Measurements from ENCODE around the gene ESYT1.
A peak's percentile ranks its signal among the peaks of the same experiment; 100 is the strongest.

The ESYT1 gene

GRCh38 chr12:56189918-56190694, 62.0 kb downstream of the ESYT1 start:
- DNase-seq = peak; percentile 68

- no peak for DNase-seq
Observed at GRCh38 chr12:56190695-56191155, 62.7 kb downstream of the ESYT1 start.

GRCh38 chr12:56192582-56192981, 64.5 kb downstream of the ESYT1 start:
- no peak for DNase-seq

GRCh38 chr12:56193025-56193578, 65.0 kb downstream of the ESYT1 start:
- DNase-seq = peak; percentile 67
